OCI-LY7 (cell line): ENCODE results near the gene ZNF835.

Experiments
- CTCF ChIP-seq: fragments of 200-600 bp; sonication (generic); conservative IDR thresholded peaks from 2 replicates; pipeline ENCODE4 v1.5.1; 2014; ENCODE audit warnings: mild to moderate bottlenecking, antibody characterized with exemption, low read length, moderate library complexity, mixed read lengths
- EZH2phosphoT487 ChIP-seq: fragments of 200-600 bp; sonication (generic); IDR thresholded peaks from 2 replicates; pipeline ENCODE4 v1.6.1; 2018; ENCODE audit warnings: low read depth, borderline replicate concordance, mild to moderate bottlenecking, mixed run types, antibody characterized with exemption, low read length, moderate library complexity, mixed read lengths

- TF ChIP-seq CTCF (no peak), EZH2phosphoT487 (no peak)
Observed at GRCh38 chr19:56654151-56654550, 17.4 kb downstream of the ZNF835 start.
